Kidney epithelial cell (primary cell): ENCODE data around the gene CAMTA1. TPM values are rescaled to one million over a fixed set of nuclear protein-coding genes. Genes with fewer than 3 reads are reported as not detected.
"Not testable (repeated sequence)": the region's sequence is repeated elsewhere in the genome, so short reads cannot be mapped to it uniquely, and the experiment has no call there.

ENCODE experiments used
- DNase-seq: peaks from one replicate; pipeline ENCODE4 v3.0.0-alpha.2; 2010; ENCODE audit warnings: low read depth
- H3K27me3 ChIP-seq: 2 replicates; pipeline ENCODE4 v1.6.0; 2011; ENCODE audit warnings: low read length; ENCODE audit not compliant: control insufficient read depth, insufficient read depth
- H3K36me3 ChIP-seq: 2 replicates; pipeline ENCODE4 v1.5.1; 2011; ENCODE audit warnings: low read length; ENCODE audit not compliant: control insufficient read depth, insufficient read depth
- H3K4me3 ChIP-seq: 2 replicates; pipeline ENCODE4 v1.5.1; 2011; ENCODE audit warnings: low read depth, mild to moderate bottlenecking, control low read depth, low read length
- CTCF ChIP-seq: IDR thresholded peaks from 2 replicates; pipeline ENCODE4 v1.5.1; 2011; ENCODE audit warnings: mild to moderate bottlenecking, moderate library complexity, low read length, control low read depth, inconsistent platforms; ENCODE audit not compliant: insufficient read depth, poor library complexity, severe bottlenecking
- total RNA-seq: library from RNA; depleted of rRNA; stranded (reverse); fragments of >200 nt; gene quantifications from 2 replicates; pipeline ENCODE4 v1.2.3, GENCODE V29; 2015

The CAMTA1 gene
- total RNA-seq, 1 donor from 2014 or later = 76.5 TPM

DNA sequence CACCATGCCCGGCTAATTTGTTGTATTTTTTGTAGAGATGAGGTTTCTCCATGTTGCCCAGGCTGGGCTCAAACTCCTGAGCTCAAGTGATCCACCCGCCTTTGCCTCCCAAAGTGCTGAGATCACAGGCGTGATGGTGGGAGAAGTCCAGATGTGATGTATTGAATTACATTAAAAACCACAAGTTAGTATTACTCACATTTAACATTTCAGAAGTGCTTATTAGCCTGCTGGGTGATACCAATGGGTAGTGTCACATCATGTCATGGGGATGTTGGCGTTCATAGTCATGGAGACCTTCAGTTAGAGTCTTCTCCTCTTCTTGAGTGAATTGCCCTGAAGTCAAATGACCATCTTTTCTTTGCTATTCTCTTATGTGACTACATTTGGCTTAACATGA lies 922.3 kb downstream of the CAMTA1 start:
- Histone ChIP-seq H3K36me3 (no peaks in the 10 kb centered on the region), H3K4me3 (no peak overlapping the region), H3K27me3 (peaks cover 8% of the 10 kb centered on the region)
- TF ChIP-seq CTCF = no peak
- no peak for DNase-seq

DNA sequence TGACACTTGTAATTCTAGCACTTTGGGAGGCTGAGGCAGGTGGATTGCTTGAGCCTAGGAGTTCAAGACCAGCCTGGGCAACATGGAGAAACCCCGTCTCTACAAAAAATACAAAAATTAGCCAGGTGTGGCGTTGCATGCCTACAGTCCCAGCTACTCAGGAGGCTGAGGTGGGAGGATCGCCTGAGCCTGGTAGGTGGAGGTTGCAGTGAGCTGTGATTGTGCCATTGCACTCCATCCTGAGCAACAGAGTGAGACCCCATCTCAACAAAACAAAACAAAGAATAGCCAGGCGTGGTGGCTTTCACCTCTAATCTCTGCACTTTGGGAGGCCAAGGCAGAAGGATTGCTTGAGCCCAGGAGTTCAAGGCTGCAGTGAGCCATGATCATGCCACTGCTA lies 922.8 kb downstream of the CAMTA1 start:
- H3K27me3 ChIP-seq, DNase-seq, H3K4me3 ChIP-seq, H3K36me3 ChIP-seq: not testable (repeated sequence)

- Histone ChIP-seq H3K36me3 (no peaks in the 10 kb centered on the region), H3K4me3 (no peak overlapping the region), H3K27me3 (no peaks in the 10 kb centered on the region)
- DNase-seq = no peak
- TF ChIP-seq CTCF = no peak
Measured at GRCh38 chr1:7710859-7711258, 925.6 kb downstream of the CAMTA1 start.

DNA sequence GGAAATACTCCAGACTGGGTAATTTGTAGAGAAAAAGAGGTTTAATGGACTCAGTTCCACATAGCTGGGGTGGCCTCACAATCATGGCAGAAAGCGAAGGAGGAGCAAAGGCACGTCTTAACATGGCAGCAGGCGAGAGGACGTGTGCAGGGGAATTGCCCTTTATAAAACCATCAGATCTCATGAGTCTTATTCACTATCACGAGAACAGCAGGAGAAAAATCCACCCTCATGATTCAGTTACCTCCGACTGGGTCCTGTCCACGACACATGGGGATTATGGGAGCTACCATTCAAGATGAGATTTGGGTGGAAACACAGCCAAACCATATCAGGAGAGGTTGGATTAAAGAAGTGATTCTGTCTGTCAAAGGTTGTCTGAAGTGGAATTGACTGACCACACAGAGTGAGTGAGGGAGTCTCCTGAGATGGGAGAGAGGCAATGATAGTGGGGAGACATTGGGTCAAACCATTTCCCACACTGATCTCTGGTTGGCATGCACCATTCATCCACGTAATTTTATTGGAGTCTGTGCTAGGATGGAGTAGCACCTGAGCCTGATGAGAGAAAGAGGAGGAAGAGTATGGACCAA lies 927.6 kb downstream of the CAMTA1 start:
- DNase-seq = no peak
- H3K27me3 ChIP-seq = no peaks in the 10 kb centered on the region
- no peak for TF ChIP-seq CTCF
- no peaks in the 10 kb centered on the region for H3K36me3 ChIP-seq
- H3K4me3 ChIP-seq = no peak overlapping the region

- no peaks in the 10 kb centered on the region for H3K27me3 ChIP-seq
Measured at GRCh38 chr1:7716506-7716905, 931.3 kb downstream of the CAMTA1 start.

GRCh38 chr1:7717748-7718368 lies 932.6 kb downstream of the CAMTA1 start:
- no peak overlapping the region for H3K4me3 ChIP-seq
- no peaks in the 10 kb centered on the region for H3K36me3 ChIP-seq
- no peaks in the 10 kb centered on the region for H3K27me3 ChIP-seq
- DNase-seq = no peak
- no peak for TF ChIP-seq CTCF

More at GRCh38 chr1:7716506-7716905, 931.3 kb downstream of the CAMTA1 start:
- no peak for DNase-seq
- TF ChIP-seq CTCF = no peak
- H3K4me3 ChIP-seq = no peak overlapping the region
- no peaks in the 10 kb centered on the region for H3K36me3 ChIP-seq
